ENCODE results near the gene SMURF1. TPM values are rescaled to one million over a fixed set of nuclear protein-coding genes. Genes with fewer than 3 reads are reported as not detected.
A peak's percentile ranks its signal among the peaks of the same experiment; 100 is the strongest.

SMURF1 gene
- total RNA-seq, 4 donors from 2014 or later, result 19.1 to 27.4 (median 23.9) TPM

DNA sequence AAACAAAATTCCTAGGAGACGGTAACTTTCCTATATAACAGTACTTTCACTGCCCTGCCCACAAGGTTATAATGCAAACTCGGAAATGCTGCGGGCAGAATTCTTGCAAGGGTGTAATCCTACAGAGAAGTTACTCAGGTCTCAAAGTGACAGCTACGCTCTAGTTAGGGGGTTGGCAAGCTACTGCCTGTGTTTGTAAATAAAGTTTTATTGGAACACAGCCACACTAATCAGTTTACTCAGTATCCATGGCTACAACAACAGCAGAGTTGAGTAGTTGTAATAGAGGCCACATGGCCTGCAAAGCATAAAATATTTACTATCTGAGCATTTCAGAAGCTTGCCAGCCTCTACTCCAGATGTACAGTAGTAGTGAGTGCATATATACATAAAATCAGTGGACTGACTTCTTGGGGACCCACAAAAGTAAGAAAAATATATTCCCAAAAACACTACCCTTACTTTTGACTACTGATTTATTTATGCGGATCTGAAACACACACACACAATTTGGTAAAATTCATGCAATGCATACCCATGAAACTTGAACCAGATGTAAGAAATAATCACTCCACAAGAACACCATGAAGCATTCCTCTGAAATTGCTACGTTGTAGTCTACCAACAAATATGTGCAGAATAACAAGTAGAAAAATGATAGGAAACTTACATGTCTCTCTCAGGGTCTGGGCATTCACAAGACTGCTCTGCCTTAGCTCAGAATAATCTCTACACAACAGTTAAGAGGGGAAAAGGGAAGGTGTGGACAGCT is 53.0 kb downstream of the SMURF1 start:
- Histone ChIP-seq H3K27me3 (no peaks in the 10 kb centered on the region), H3K4me3 (no peak overlapping the region), H3K36me3 (no peaks in the 10 kb centered on the region), H3K9me3 (no peaks in the 10 kb centered on the region), H3K27ac (replicated peaks in 1 of 4) (peak overlapping the region in 1 of 4 donors; percentile 21), H3K4me1 (peaks cover 6 to 33% (median 31%) of the 10 kb centered on the region in 4 donors)
- TF ChIP-seq, protein P1, sequence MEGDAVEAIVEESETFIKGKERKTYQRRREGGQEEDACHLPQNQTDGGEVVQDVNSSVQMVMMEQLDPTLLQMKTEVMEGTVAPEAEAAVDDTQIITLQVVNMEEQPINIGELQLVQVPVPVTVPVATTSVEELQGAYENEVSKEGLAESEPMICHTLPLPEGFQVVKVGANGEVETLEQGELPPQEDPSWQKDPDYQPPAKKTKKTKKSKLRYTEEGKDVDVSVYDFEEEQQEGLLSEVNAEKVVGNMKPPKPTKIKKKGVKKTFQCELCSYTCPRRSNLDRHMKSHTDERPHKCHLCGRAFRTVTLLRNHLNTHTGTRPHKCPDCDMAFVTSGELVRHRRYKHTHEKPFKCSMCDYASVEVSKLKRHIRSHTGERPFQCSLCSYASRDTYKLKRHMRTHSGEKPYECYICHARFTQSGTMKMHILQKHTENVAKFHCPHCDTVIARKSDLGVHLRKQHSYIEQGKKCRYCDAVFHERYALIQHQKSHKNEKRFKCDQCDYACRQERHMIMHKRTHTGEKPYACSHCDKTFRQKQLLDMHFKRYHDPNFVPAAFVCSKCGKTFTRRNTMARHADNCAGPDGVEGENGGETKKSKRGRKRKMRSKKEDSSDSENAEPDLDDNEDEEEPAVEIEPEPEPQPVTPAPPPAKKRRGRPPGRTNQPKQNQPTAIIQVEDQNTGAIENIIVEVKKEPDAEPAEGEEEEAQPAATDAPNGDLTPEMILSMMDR (IDR thresholded peaks at IDR 0.05), result no peak
- TF ChIP-seq EP300 (IDR thresholded peaks at IDR 0.05) (no peak), POLR2A (IDR thresholded peaks at IDR 0.05; ENCODE audit: low read depth) (no peak), POLR2AphosphoS5 (IDR thresholded peaks at IDR 0.05) (no peak)
- peak; percentile 29 for DNase-seq (ENCODE audit: extremely low spot score)
- intact Hi-C loops (cut with DNase I), result no loop called here
- WGBS, result 84% methylated on average over 6 of the region's 6 CpGs

DNA sequence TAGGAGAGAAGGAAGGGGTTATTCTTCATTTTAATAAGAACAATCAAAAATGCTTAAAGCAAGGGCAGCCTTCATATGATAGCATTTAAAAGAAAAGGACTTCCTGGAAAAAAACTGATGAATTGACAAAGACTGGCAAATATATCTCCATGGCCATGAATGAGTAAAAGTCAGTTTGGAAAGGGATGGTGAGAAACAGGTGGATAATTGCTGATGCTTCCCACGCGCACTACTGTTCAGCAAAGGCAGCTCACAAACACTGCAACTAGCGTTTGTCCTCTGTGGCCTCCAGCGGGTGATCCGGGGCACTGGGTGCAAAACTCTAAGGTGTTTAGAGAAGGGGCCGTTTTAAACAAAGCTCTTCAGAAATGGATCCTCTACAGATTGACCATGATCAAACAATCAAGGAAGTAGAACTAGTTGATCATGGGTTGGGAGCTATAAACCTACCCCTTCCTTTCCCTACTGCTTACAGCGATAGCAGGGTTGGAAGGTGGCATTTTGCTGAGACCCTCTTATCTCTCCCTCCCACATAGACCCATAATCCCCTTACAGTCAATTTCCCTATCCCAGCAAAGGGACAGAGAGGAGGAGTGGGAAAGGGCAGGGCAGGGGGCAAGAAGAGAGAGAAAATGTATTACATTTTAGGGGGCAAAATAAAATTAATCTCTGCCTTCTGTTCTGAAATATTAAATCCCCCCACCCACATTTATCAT is 53.8 kb downstream of the SMURF1 start:
- no peak for TF ChIP-seq EP300 (IDR thresholded peaks at IDR 0.05)
- no peak for TF ChIP-seq POLR2AphosphoS5 (IDR thresholded peaks at IDR 0.05)
- TF ChIP-seq POLR2A (IDR thresholded peaks at IDR 0.05; ENCODE audit: low read depth), result no peak
- 95% methylated on average over 7 of the region's 7 CpGs for WGBS
- H3K36me3 ChIP-seq, result no peaks in the 10 kb centered on the region
- peaks cover 0 to 24% (median 22%) of the 10 kb centered on the region in 4 donors for H3K4me1 ChIP-seq
- no peaks in the 10 kb centered on the region for H3K9me3 ChIP-seq
- peak; percentile 47 for DNase-seq (ENCODE audit: extremely low spot score)
- H3K27ac ChIP-seq (replicated peaks in 1 of 4), result no peak overlapping the region
- intact Hi-C loops (cut with DNase I), result no loop called here
- H3K4me3 ChIP-seq, result no peak overlapping the region
- H3K27me3 ChIP-seq, result no peaks in the 10 kb centered on the region

DNA sequence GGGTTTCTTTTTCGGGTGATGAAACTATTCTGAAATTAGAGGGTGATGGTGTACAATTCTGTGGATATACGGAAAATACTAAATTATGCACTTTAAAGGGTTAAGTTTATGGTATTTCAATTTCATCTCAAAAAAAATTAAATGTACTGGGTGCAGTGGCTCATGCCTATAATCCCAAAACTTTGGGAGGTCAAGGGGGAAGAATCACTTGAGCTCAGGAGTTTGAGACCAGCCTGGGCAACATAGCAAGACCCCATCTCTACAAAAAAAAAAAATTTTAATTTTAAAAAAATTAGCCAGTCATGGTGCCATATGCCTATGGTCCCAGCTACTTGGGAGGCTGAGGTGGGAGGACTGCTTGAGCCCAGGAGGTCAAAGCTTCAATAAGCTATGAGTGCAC is 57.0 kb downstream of the SMURF1 start:
- TF ChIP-seq, protein P1 (IDR thresholded peaks at IDR 0.05), result no peak
- TF ChIP-seq EP300 (IDR thresholded peaks at IDR 0.05), result no peak
- no peak for TF ChIP-seq POLR2A (IDR thresholded peaks at IDR 0.05; ENCODE audit: low read depth)
- no peak for TF ChIP-seq POLR2AphosphoS5 (IDR thresholded peaks at IDR 0.05)
- H3K4me3 ChIP-seq, result no peak overlapping the region
- peak; percentile 12 for DNase-seq (ENCODE audit: extremely low spot score)
- H3K27me3 ChIP-seq, result no peaks in the 10 kb centered on the region
- 92% methylated on average over 2 of the region's 2 CpGs for WGBS
- no peaks in the 10 kb centered on the region for H3K9me3 ChIP-seq
- H3K27ac ChIP-seq (replicated peaks in 1 of 4), result no peak overlapping the region
- H3K4me1 ChIP-seq, result peaks cover 0 to 36% (median 26%) of the 10 kb centered on the region in 4 donors
- intact Hi-C loops (cut with DNase I), result no loop called here
- no peaks in the 10 kb centered on the region for H3K36me3 ChIP-seq

DNA sequence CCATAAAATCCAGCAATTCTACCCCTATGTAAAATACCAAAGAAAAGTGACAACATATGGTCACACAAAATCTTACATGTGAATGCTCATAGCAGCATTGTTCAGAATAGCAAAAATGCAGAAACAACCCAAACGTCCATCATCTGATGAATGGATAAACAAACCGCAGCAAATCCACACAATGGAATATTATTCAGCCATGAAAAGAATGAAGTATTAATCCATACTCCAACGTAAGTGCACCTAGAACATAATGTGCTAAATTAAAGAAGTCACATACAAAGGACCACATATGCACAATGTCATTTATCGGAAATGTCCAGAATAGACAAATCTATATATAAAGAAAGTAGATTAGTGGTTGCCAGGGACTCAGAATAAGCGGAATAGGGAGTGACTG is 57.4 kb downstream of the SMURF1 start:
- no peaks in the 10 kb centered on the region for H3K36me3 ChIP-seq
- H3K4me3 ChIP-seq, result no peak overlapping the region
- TF ChIP-seq, protein P1 (IDR thresholded peaks at IDR 0.05), result no peak
- TF ChIP-seq POLR2AphosphoS5 (IDR thresholded peaks at IDR 0.05) (no peak), EP300 (IDR thresholded peaks at IDR 0.05) (no peak), POLR2A (IDR thresholded peaks at IDR 0.05; ENCODE audit: low read depth) (no peak)
- H3K9me3 ChIP-seq, result no peaks in the 10 kb centered on the region
- peak; percentile 0 for DNase-seq (ENCODE audit: extremely low spot score)
- no peak overlapping the region for H3K27ac ChIP-seq (replicated peaks in 1 of 4)
- H3K27me3 ChIP-seq, result no peaks in the 10 kb centered on the region
- 89% methylated on average over 5 of the region's 5 CpGs for WGBS
- intact Hi-C loops (cut with DNase I), result no loop called here
- peaks cover 0 to 37% (median 28%) of the 10 kb centered on the region in 4 donors for H3K4me1 ChIP-seq

DNA sequence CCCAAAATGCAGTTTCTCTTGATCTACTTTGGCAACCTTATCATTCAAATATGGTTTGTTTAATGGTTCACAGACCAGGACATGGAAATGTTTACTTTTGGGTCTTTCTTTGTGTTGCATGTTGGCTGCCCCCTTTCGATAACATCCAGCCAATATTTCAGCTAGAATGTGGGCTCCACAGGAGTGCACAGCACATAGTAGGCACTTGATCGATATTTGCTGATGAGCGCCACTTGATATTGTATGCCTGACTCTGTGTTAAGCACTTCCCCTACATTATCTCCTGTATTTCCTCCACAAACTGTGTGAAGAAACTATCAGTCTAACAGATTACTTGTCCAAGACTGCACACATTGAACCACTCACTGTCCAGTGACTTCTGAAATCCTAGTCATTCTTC is 60.2 kb downstream of the SMURF1 start:
- TF ChIP-seq POLR2A (IDR thresholded peaks at IDR 0.05; ENCODE audit: low read depth) (no peak), POLR2AphosphoS5 (IDR thresholded peaks at IDR 0.05) (no peak)
- TF ChIP-seq, protein P1 (IDR thresholded peaks at IDR 0.05), result no peak
- WGBS, result 93% methylated on average over 3 of the region's 3 CpGs
- no peak overlapping the region for H3K4me3 ChIP-seq
- H3K4me1 ChIP-seq, result peaks cover 0 to 45% (median 40%) of the 10 kb centered on the region in 4 donors
- DNase-seq (ENCODE audit: extremely low spot score), result peak; percentile 21
- no peak overlapping the region for H3K27ac ChIP-seq (replicated peaks in 1 of 4)
- no peaks in the 10 kb centered on the region for H3K36me3 ChIP-seq
- no peaks in the 10 kb centered on the region for H3K27me3 ChIP-seq
- intact Hi-C loops (cut with DNase I), result no loop called here
- no peaks in the 10 kb centered on the region for H3K9me3 ChIP-seq

Measured in esophagus muscularis mucosa (tissue), 4 donors.